Limb (tissue), 2 donors: Measurements from ENCODE around the gene PHRF1.

Source experiments
- DNase-seq, 2 donors: peaks; one replicate each; pipeline ENCODE4 v3.0.0-alpha.2; 2016; ENCODE audit errors: extremely low spot score in 2 of 2

PHRF1 gene

GRCh38 chr11:556662-557256, 19.5 kb upstream of the PHRF1 start:
- DNase-seq, result no peak

GRCh38 chr11:557328-558132, 18.7 kb upstream of the PHRF1 start:
- DNase-seq, result no peak

GRCh38 chr11:558503-558902, 17.8 kb upstream of the PHRF1 start:
- no peak for DNase-seq

GRCh38 chr11:559020-559620, 17.1 kb upstream of the PHRF1 start:
- no peak for DNase-seq

- no peak for DNase-seq
Measured at GRCh38 chr11:559712-560304, 16.5 kb upstream of the PHRF1 start.

- peak; percentile 88 to 97 for DNase-seq
Measured at GRCh38 chr11:560305-561147, 15.7 kb upstream of the PHRF1 start, which contains the start of the genes LMNTD2 and RASSF7. TSS of gene LMNTD2 (minus strand) at chr11:560738. CDS start at chr11:560716, 22 bp downstream. TSS of gene RASSF7 (plus strand) at chr11:560970. CDS start at chr11:561769, 799 bp downstream.

GRCh38 chr11:561148-562003, 14.9 kb upstream of the PHRF1 start:
- no peak for DNase-seq

GRCh38 chr11:562046-562645, 14.1 kb upstream of the PHRF1 start:
- DNase-seq, result no peak

GRCh38 chr11:563066-563811, 13.0 kb upstream of the PHRF1 start:
- DNase-seq, result no peak

GRCh38 chr11:563812-564578, 12.3 kb upstream of the PHRF1 start:
- peak in 1 of 2 donors; percentile 34 for DNase-seq

- DNase-seq, result no peak
Measured at GRCh38 chr11:565921-566509, 10.3 kb upstream of the PHRF1 start.

- DNase-seq, result no peak
Measured at GRCh38 chr11:567011-567628, 9.2 kb upstream of the PHRF1 start.

GRCh38 chr11:567629-568292, 8.5 kb upstream of the PHRF1 start:
- peak in 1 of 2 donors; percentile 2 for DNase-seq

- DNase-seq, result peak; percentile 93 to 96
Measured at GRCh38 chr11:568306-569157, 7.7 kb upstream of the PHRF1 start.

GRCh38 chr11:569158-569885, 6.9 kb upstream of the PHRF1 start:
- DNase-seq, result no peak
